SK-N-SH (cell line): ENCODE measurements around the gene PUS10. TPM values are rescaled to one million over a fixed set of nuclear protein-coding genes. Genes with fewer than 3 reads are reported as not detected.

Experiments used
- CTCF ChIA-PET: fragments of 300-600, 350-600 bp; formaldehyde crosslinking; extraction: SDS; loops from one replicate; lab custom pipeline; 2021; lab: Yijun Ruan, JAX
- POLR2A ChIA-PET: fragments of 350-600 bp; sonication (Branson Sonifier 250); formaldehyde crosslinking; extraction: SDS; loops from one replicate; lab custom pipeline; 2020; ENCODE audit warnings: antibody characterized with exemption, inconsistent platforms; lab: Yijun Ruan, JAX
- DNase-seq: peaks from one replicate; pipeline ENCODE4 v3.0.0; 2012
- H2AFZ ChIP-seq: fragments of 200-600 bp; sonication (generic); 2 replicates; pipeline ENCODE4 v1.8.1; 2016; ENCODE audit warnings: antibody characterized with exemption, mild to moderate bottlenecking, low read depth
- H3F3A ChIP-seq: fragments of 200-600 bp; sonication (generic); replicated peaks from 2 replicates; pipeline ENCODE3; 2016; ENCODE audit warnings: antibody characterized with exemption, mild to moderate bottlenecking; ENCODE audit not compliant: insufficient read depth
- H3K27ac ChIP-seq, 2 experiments: fragments of 200-500 bp in 1 of 2; fragments of 200-600 bp in 1 of 2; sonication (Bioruptor generic) in 1 of 2; sonication (generic), shearing (Covaris generic) in 1 of 2; 2 replicates each; pipeline versions ENCODE4 v1.5.1 to v1.6.1; 2014 to 2016; ENCODE audit warnings: low read depth in 2 of 2, inconsistent platforms in 1 of 2, low read length in 1 of 2, mild to moderate bottlenecking in 1 of 2, mixed read lengths in 1 of 2
- H3K27me3 ChIP-seq: fragments of 200-600 bp; sonication (generic), shearing (Covaris generic); 2 replicates; pipeline ENCODE4 v1.6.1; 2016; ENCODE audit warnings: mixed run types; ENCODE audit not compliant: insufficient read depth
- H3K36me3 ChIP-seq, 2 experiments: fragments of 200-500 bp in 1 of 2; fragments of 200-600 bp in 1 of 2; sonication (Bioruptor generic) in 1 of 2; sonication (generic) in 1 of 2; replicated peaks in 1 of 2; 2 replicates each; pipeline versions ENCODE3 to v1.5.1; 2014 to 2016; ENCODE audit warnings: low read length in 1 of 2, mild to moderate bottlenecking in 1 of 2; ENCODE audit not compliant: insufficient read depth in 2 of 2, control insufficient read depth in 1 of 2
- H3K4me1 ChIP-seq, 2 experiments: fragments of 200-500 bp in 1 of 2; fragments of 200-600 bp in 1 of 2; sonication (Bioruptor generic) in 1 of 2; sonication (generic), shearing (Covaris generic) in 1 of 2; 2 replicates each; pipeline versions ENCODE4 v1.5.1 to v1.6.1; 2014 to 2016; ENCODE audit warnings: low read depth in 1 of 2, low read length in 1 of 2, mixed run types in 1 of 2; ENCODE audit not compliant: insufficient read depth in 2 of 2, control insufficient read depth in 1 of 2
- H3K4me2 ChIP-seq: fragments of 200-600 bp; sonication (generic), shearing (Covaris generic); 2 replicates; pipeline ENCODE4 v1.6.1; 2017; ENCODE audit warnings: mixed run types
- H3K4me3 ChIP-seq, 2 experiments: fragments of 200-500 bp in 1 of 2; fragments of 200-600 bp in 1 of 2; sonication (Bioruptor generic) in 1 of 2; sonication (generic), shearing (Covaris generic) in 1 of 2; 2 replicates each; pipeline versions ENCODE4 v1.5.1 to v1.8.1; 2014 to 2016; ENCODE audit warnings: low read depth in 2 of 2, inconsistent platforms in 1 of 2, low read length in 1 of 2, mild to moderate bottlenecking in 1 of 2, mixed read lengths in 1 of 2, moderate library complexity in 1 of 2
- H3K79me2 ChIP-seq: fragments of 200-600 bp; sonication (generic); 2 replicates; pipeline ENCODE4 v1.8.1; 2017; ENCODE audit warnings: mild to moderate bottlenecking; ENCODE audit not compliant: insufficient read depth
- H3K9ac ChIP-seq: fragments of 200-600 bp; sonication (generic); 2 replicates; pipeline ENCODE4 v1.6.1; 2017; ENCODE audit warnings: mixed run types
- H3K9me2 ChIP-seq: fragments of 200-600 bp; sonication (generic); 2 replicates; pipeline ENCODE4 v1.6.1; 2017; ENCODE audit warnings: mixed run types
- H3K9me3 ChIP-seq: fragments of 200-600 bp; sonication (generic); 2 replicates; pipeline ENCODE4 v1.6.1; 2017; ENCODE audit warnings: mixed run types, mild to moderate bottlenecking, moderate library complexity
- H4K20me1 ChIP-seq: fragments of 200-600 bp; sonication (generic); 2 replicates; pipeline ENCODE4 v1.6.1; 2017; ENCODE audit warnings: mild to moderate bottlenecking, mixed run types; ENCODE audit not compliant: insufficient read depth
- CHD2 ChIP-seq: fragments of 150-350 bp; IDR thresholded peaks from 2 replicates; pipeline ENCODE4 v1.6.1; 2018; ENCODE audit warnings: low read length; ENCODE audit not compliant: partially characterized antibody
- ELF1 ChIP-seq: IDR thresholded peaks from 2 replicates; pipeline ENCODE4 v1.4.0; 2012
- FOXM1 ChIP-seq: IDR thresholded peaks from 2 replicates; pipeline ENCODE4 v1.4.0; 2012; ENCODE audit warnings: low read depth, mild to moderate bottlenecking
- IRF3 ChIP-seq: fragments of 150-350 bp; IDR thresholded peaks from 2 replicates; pipeline ENCODE4 v1.6.1; 2016; ENCODE audit warnings: mild to moderate bottlenecking, low read depth, low read length
- JUND ChIP-seq: IDR thresholded peaks from 2 replicates; pipeline ENCODE4 v1.4.0; 2012
- NFIC ChIP-seq: IDR thresholded peaks from 2 replicates; pipeline ENCODE4 v1.4.0; 2012; ENCODE audit warnings: borderline replicate concordance
- NRF1 ChIP-seq: IDR thresholded peaks from 2 replicates; pipeline ENCODE4 v1.6.1; 2012; ENCODE audit warnings: low read depth, mild to moderate bottlenecking, low read length
- PBX3 ChIP-seq: IDR thresholded peaks from 2 replicates; pipeline ENCODE4; 2012
- POLR2AphosphoS5 ChIP-seq: IDR thresholded peaks from 2 replicates; pipeline ENCODE4 v1.6.1; 2012; ENCODE audit warnings: low read depth, low read length
- SIN3A ChIP-seq: IDR thresholded peaks from 2 replicates; pipeline ENCODE4 v1.6.1; 2012; ENCODE audit warnings: low read depth, mild to moderate bottlenecking, low read length, moderate library complexity, borderline replicate concordance
- TAF1 ChIP-seq: IDR thresholded peaks from 2 replicates; pipeline ENCODE4 v1.6.1; 2012; ENCODE audit warnings: low read depth, mild to moderate bottlenecking, low read length, moderate library complexity, borderline replicate concordance
- TEAD4 ChIP-seq: IDR thresholded peaks from 2 replicates; pipeline ENCODE4 v1.4.0; 2012; ENCODE audit warnings: mild to moderate bottlenecking, borderline replicate concordance; ENCODE audit not compliant: insufficient read depth
- YY1 ChIP-seq: IDR thresholded peaks from 2 replicates; pipeline ENCODE4 v1.4.0; 2012; ENCODE audit warnings: low read depth, mild to moderate bottlenecking
- WGBS: methylation state at CpG from one replicate; pipeline ENCODE4 v1.1.6; 2017; ENCODE audit warnings: low lambda C conversion rate; 5-methylcytosine and 5-hydroxymethylcytosine counted together
- polyA plus RNA-seq, 3 experiments: library from polyadenylated mRNA; depleted of rRNA; stranded (reverse); fragments of >200 nt; gene quantifications; 2 replicates each; pipeline ENCODE4 v1.2.3, GENCODE V29; 2012
- TF ChIP-seq, protein P1 (sequence below): IDR thresholded peaks from 2 replicates; pipeline ENCODE4 v1.4.0; 2012; ENCODE audit warnings: low read depth, borderline replicate concordance
- TF ChIP-seq, protein P2 (sequence below): IDR thresholded peaks from 2 replicates; pipeline ENCODE4 v1.4.0; 2012; ENCODE audit warnings: low read depth, borderline replicate concordance

PUS10 gene
- polyA plus RNA-seq, 1 of the 3 experiments (the other 2 are of a cell fraction), result 2.8 TPM

- TF ChIP-seq, protein P1, sequence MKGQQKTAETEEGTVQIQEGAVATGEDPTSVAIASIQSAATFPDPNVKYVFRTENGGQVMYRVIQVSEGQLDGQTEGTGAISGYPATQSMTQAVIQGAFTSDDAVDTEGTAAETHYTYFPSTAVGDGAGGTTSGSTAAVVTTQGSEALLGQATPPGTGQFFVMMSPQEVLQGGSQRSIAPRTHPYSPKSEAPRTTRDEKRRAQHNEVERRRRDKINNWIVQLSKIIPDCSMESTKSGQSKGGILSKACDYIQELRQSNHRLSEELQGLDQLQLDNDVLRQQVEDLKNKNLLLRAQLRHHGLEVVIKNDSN, result no peak
- TF ChIP-seq PBX3 (no peak), SIN3A (no peak), IRF3 (no peak), CHD2 (no peak), TEAD4 (no peak), JUND (no peak), NRF1 (no peak), POLR2AphosphoS5 (no peak), NFIC (no peak)
- H4K20me1 ChIP-seq, result no peaks in the 10 kb centered on the region
- H3K4me1 ChIP-seq, result no peaks in the 10 kb centered on the region
- no peak overlapping the region for H3K4me3 ChIP-seq
- CTCF ChIA-PET, result interaction anchor here (1.5 kb wide), 1 partner anchor 58 kb away, joined by 4 read pairs; no protein-coding TSS in a partner anchor
- H3K4me2 ChIP-seq, result no peak overlapping the region
- no peaks in the 10 kb centered on the region for H3K9me3 ChIP-seq
- H3K9ac ChIP-seq, result no peak overlapping the region
- no peak overlapping the region for H2AFZ ChIP-seq
- POLR2A ChIA-PET, result no interaction called here
- no peaks in the 10 kb centered on the region for H3K27me3 ChIP-seq
- no peak for DNase-seq
- H3K9me2 ChIP-seq, result no peaks in the 10 kb centered on the region
- no peak overlapping the region for H3K27ac ChIP-seq
- H3F3A ChIP-seq, result no peaks in the 10 kb centered on the region
- H3K79me2 ChIP-seq, result no peaks in the 10 kb centered on the region
- H3K36me3 ChIP-seq, result peaks cover 0 to 12% of the 10 kb centered on the region in 2 experiments
Measured at GRCh38 chr2:61057562-61057961, 39.5 kb upstream of the PUS10 start.

- Histone ChIP-seq H3F3A (peaks cover 6% of the 10 kb centered on the region), H3K4me3 (no peak overlapping the region), H3K27me3 (no peaks in the 10 kb centered on the region), H3K4me1 (no peaks in the 10 kb centered on the region), H3K9me3 (no peaks in the 10 kb centered on the region), H4K20me1 (no peaks in the 10 kb centered on the region), H3K9me2 (no peaks in the 10 kb centered on the region), H3K79me2 (no peaks in the 10 kb centered on the region), H3K9ac (no peak overlapping the region), H2AFZ (no peak overlapping the region), H3K27ac (peak overlapping the region in 1 of 2 experiments; percentile 23; a peak in 1 of 4 replicates), H3K36me3 (peaks cover 7 to 18% of the 10 kb centered on the region in 2 experiments), H3K4me2 (no peak overlapping the region)
- POLR2A ChIA-PET, result no interaction called here
- no peak for TF ChIP-seq IRF3
- TF ChIP-seq YY1, result no peak
- no peak for TF ChIP-seq FOXM1
- TF ChIP-seq, protein P2, sequence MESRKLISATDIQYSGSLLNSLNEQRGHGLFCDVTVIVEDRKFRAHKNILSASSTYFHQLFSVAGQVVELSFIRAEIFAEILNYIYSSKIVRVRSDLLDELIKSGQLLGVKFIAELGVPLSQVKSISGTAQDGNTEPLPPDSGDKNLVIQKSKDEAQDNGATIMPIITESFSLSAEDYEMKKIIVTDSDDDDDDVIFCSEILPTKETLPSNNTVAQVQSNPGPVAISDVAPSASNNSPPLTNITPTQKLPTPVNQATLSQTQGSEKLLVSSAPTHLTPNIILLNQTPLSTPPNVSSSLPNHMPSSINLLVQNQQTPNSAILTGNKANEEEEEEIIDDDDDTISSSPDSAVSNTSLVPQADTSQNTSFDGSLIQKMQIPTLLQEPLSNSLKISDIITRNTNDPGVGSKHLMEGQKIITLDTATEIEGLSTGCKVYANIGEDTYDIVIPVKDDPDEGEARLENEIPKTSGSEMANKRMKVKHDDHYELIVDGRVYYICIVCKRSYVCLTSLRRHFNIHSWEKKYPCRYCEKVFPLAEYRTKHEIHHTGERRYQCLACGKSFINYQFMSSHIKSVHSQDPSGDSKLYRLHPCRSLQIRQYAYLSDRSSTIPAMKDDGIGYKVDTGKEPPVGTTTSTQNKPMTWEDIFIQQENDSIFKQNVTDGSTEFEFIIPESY, result no peak
- no peak for TF ChIP-seq CHD2
- no peak for TF ChIP-seq SIN3A
- no peak for TF ChIP-seq TAF1
- TF ChIP-seq NRF1, result no peak
- TF ChIP-seq ELF1, result no peak
- no peak for DNase-seq
- 72% methylated on average over 2 of the region's 2 CpGs for WGBS
- CTCF ChIA-PET, result interaction anchor here (0.7 kb wide), 1 partner anchor 348 kb away, joined by 3 read pairs; no protein-coding TSS in a partner anchor
Measured at GRCh38 chr2:61055557-61055956, 37.5 kb upstream of the PUS10 start.
